HG03521 (cell line): Measurements from ENCODE around the gene NELFCD.
"Not testable (repeated sequence)": the region's sequence is repeated elsewhere in the genome, so short reads cannot be mapped to it uniquely, and the experiment has no call there.

Experiments used
- ATAC-seq: cut with Tn5 transposase; IDR thresholded peaks from one replicate; pipeline ENCODE4 v1.9.1; 2021; ENCODE audit warnings: mild to moderate bottlenecking, moderate library complexity; ENCODE audit not compliant: unreplicated experiment

The NELFCD gene

DNA sequence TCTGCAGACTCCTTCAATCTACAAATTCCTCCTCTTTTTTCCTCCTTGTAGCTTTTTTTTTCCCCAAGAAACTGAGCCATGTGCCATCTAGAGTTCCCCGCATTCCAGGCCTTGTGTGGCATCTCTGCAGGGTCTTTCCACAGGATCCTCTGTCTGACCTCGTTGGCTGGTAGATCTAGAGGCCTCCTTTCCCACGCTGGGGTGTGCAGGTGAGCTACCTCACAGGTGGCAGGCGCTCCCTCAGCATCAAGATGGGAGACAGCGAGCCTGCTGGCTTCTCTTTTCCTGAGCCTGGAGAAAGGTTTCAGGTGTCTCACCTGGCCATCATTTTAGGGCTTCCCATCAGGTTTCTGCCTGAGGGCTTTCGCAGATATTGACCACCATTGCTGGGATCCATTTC, 9.6 kb upstream of the NELFCD start:
- no peak for ATAC-seq

DNA sequence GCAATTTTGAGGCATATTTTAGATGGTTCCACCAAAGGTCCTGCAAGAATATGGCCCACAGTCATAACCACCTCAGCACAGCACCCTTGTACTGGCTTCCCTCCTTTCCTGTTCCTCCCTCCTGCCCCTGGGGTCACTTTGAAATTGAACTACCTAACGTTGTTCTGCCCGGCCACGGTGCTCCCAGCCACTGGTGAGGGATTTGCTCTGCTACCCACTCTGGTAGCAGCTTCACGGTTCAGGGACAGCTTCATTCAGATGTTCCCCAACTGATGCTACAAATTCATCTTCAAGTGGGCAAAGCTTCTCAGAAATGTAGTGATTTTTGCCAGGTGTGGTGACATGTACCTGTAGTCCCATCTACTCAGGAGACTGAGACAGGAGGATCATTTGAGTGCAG, 7.9 kb upstream of the NELFCD start:
- ATAC-seq, result no peak

DNA sequence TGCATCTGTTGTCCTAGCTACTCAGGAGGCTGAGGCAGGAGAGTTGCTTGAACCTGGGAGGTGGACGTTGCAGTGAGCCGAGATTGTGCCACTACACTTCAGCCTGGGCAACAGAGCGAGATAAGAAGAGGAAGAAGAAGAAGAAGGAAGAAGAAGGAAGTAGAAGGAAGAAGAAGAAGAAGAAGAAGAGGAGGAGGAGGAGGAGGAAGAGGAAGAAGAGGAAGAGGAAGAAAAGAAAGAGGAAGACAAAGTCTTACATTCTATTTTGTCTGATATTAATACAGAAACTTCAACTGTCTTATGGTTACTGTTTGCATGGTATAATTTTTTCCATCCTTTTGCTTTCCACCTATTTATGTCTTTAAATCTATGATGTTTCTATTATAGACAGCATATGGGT, 7.2 kb upstream of the NELFCD start:
- no peak for ATAC-seq

GRCh38 chr20:58975353-58975752, 5.7 kb upstream of the NELFCD start:
- no peak for ATAC-seq

- ATAC-seq, result no peak
Observed at GRCh38 chr20:58976061-58976730, 4.9 kb upstream of the NELFCD start.

DNA sequence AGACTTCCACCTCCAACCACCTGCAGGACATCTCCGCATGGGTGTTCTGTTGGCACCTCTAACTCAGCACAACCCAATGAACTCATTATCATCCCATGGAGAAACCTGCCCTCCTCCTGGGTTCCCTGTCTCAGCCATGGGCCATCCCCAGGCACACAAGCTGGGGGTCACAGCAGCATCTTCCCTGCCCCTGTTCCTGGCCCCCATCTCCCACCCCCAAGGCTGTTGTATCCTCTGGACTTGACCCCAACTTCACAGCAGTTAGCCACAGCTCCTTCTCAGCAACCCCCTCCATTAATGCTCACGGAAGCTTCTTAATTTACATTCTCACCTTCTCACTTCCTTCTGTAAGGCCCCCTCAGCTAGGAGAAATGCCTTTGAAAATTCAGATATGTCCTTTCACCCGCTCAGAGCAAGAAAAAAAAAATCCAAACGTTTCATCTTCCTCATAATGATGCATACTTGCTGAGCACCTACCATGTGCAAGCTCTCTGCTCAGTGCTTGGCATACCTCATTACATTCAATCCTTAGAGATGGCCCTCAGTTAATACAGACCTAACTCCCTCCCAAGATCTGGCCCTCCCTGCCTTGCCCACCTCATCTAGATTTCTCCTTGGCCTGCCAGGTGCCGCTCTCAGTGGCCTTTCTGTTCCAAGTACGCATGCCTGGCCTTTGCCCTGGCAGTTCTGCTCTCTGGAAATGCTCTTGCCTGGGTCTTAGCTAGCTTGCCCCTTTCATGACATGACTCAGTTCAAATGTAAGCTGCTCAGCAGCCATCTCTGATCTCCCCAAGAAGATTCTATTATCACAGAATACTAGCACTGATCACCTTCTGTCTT, 2.5 kb upstream of the NELFCD start:
- no peak for ATAC-seq

GRCh38 chr20:58981628-58982364, 740 bp downstream of the NELFCD start:
- peak; percentile 4 for ATAC-seq

DNA sequence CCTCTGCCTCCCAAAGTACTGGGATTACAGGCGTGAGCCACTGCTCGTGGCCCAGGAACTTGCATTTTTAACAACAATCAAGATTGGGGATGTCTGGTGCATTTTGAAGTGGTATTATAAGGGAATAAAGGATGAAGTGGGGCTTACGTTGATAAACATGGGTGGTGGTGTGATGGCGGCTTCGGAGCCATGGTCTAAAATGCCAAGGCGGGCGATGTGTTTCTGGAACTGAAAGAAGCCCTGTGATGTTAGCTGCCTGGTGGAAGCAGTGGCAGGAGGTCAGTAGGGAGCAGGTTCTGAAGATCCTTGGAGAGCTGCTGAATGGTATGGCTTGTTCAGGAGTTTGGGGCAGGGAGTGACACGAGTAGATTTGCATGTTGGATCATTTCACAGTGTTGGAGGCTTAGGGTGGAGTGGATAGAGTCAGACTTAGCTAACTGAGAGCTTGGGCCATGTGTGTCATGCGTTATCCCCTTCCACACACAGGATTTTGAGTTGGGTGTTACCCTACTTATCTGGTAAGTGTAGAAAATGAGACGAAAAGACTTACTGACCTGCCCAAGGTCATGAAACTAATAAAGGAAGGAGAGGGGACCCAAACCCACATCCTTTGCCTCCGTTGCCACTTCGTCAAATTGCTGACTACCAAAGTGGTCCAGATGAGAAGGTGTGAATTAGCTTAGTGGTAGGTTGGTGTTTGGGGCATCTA, 1.5 kb downstream of the NELFCD start:
- no peak for ATAC-seq

- ATAC-seq, result not testable (repeated sequence)
Observed at GRCh38 chr20:58983115-58983468, 2.0 kb downstream of the NELFCD start.

DNA sequence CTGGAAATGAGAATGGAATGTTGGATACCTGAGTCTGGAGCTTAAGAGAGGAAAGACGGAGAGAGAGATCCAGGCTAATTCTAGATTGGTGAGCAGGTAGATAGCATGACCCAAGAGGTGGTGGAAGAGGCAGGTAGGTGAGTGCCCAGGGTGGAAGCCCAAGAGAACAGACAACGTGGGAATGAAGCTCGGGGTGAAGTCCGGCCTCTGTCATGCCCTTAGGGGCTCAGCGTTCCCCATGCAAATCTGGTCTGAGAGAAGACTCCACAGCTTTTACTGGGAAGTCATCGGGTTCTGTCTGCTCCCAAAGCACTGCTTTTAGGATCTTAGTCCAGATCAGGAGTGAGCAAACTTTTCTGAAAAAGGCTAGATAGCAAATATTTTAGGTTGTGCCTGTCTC, 3.6 kb downstream of the NELFCD start:
- no peak for ATAC-seq

DNA sequence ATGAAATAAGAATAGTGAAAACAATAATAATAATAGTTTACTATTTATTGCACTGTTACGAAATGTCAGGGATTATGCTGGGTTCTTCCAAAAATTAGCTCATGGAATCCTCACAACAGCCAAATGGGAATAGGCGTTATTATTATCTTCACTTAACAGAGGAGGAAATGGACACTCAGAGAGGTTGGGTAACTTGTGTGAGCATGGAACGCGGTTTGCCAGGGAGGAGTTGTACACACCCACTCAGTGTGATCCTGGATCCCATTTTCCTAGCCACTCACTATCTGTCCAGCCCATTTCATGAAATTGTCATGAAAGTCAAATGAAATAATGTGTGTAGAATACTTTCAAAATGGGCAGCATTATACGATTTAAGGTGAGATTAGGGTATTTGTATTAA, 4.6 kb downstream of the NELFCD start:
- ATAC-seq, result no peak

DNA sequence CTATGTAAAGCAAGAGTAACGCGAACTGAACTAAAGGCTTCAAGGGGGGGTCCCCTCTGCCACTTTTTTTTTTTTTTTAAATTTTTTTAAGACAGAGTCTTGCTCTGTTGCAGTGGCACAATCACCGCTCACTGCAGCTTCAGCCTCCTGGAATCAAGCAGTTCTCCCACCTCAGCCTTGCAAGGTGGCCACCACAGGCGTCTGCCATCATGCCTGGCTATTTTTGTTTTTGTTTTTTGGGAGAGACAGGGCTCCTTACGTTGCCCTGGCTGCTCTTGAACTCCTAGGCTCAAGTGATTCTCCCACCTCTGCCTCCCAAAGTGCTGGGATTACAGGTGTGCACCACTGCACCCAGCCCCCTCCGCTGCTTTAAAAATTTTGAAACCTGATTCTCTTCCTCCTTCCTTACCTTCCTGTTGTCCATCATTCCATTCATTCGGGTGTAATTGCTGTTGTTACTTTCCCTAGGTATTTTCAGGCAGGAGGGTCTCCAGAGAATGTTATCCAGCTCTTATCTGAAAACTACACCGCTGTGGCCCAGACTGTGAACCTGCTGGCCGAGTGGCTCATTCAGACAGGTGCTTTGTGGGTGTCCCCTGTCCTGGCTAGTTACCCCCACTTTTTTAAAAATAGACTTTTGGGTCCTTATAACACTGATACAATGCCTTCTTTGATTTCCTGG, 5.4 kb downstream of the NELFCD start:
- ATAC-seq, result no peak

- ATAC-seq, result no peak
Observed at GRCh38 chr20:58986968-58987517, 6.0 kb downstream of the NELFCD start.

GRCh38 chr20:58987790-58988564, 6.9 kb downstream of the NELFCD start:
- ATAC-seq, result no peak

- ATAC-seq, result no peak
Observed at GRCh38 chr20:58988565-58988882, 7.5 kb downstream of the NELFCD start.

DNA sequence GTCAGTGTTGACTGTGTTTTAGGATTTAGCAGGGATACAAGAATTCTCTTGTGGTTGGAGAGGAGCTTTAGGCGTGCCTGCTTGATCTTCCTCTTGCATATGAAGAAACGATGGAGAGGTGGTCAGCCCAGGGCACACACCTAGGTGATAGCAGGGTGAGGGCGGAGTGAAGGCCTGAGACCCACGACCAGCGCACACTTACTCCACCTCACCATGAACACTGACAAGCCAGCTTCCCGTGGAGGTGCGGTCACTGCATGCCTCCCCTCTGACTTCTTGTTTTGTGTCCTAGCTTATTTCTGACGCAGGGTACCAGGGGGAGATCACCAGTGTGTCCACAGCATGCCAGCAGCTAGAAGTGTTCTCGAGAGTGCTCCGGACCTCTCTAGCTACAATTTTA, 8.1 kb downstream of the NELFCD start:
- no peak for ATAC-seq

DNA sequence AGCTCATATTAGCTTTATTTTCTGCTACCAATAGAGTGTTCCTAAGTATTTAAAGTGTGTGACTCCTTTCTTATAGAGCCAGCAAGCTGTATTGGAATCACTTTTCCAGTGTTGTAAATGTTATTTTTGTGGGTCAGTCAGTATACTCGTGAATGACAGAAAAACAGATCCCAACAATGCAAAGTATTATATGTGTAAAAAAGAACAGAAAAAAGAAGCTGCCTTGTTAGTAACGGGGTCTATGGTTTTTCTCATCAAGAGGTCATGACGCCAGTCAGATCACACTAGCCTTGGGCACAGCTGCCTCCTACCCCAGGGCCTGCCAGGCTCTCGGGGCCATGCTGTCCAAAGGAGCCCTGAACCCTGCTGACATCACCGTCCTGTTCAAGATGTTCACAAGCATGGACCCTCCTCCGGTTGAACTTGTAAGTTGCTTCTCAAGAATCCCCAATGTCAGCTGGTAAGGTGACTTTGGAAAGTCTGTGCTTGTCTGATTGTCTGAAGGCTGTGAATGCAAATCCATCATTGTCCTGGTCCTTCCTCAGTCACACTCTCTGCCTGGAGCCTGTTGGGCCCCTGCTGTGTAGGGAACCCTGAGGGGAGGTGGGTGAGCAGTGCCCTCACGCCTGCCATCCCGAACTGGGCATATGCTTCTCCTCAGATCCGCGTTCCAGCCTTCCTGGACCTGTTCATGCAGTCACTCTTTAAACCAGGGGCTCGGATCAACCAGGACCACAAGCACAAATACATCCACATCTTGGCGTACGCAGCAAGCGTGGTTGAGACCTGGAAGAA, 9.8 kb downstream of the NELFCD start:
- no peak for ATAC-seq

GRCh38 chr20:58991715-58992114, 10.7 kb downstream of the NELFCD start:
- no peak for ATAC-seq

GRCh38 chr20:58992911-58993310, 11.9 kb downstream of the NELFCD start:
- no peak for ATAC-seq
